ENCODE measurements around the gene DCAF15. TPM values are rescaled to one million over a fixed set of nuclear protein-coding genes. Genes with fewer than 3 reads are reported as not detected.

The DCAF15 gene
- total RNA-seq, 1 experiment from 2014 or later: 43.0 TPM

GRCh38 chr19:13913352-13913751, 39.0 kb upstream of the DCAF15 start:
- no peaks in the 10 kb centered on the region for H3K9me3 Mint-ChIP-seq (ENCODE audit: unreplicated experiment)
- no peaks in the 10 kb centered on the region for H3K4me1 Mint-ChIP-seq (ENCODE audit: low read depth, unreplicated experiment)
- H3K9me3 ChIP-seq: no peaks in the 10 kb centered on the region
- ChIA-PET POLR2A (no interaction called here), CTCF (no interaction called here)
- no peaks in the 10 kb centered on the region for H3K27me3 ChIP-seq (replicated peaks; ENCODE audit: control insufficient read depth, insufficient read depth, low read length)
- no peak overlapping the region for H3K4me3 ChIP-seq (ENCODE audit: low read depth, low read length)
- H3K36me3 Mint-ChIP-seq (ENCODE audit: insufficient read depth, unreplicated experiment): peaks cover 38% of the 10 kb centered on the region
- DNase-seq: no peak
- H3K27ac Mint-ChIP-seq (ENCODE audit: unreplicated experiment): no peak overlapping the region
- H3K4me3 Mint-ChIP-seq (ENCODE audit: unreplicated experiment): no peak overlapping the region
- TF ChIP-seq, protein P1, sequence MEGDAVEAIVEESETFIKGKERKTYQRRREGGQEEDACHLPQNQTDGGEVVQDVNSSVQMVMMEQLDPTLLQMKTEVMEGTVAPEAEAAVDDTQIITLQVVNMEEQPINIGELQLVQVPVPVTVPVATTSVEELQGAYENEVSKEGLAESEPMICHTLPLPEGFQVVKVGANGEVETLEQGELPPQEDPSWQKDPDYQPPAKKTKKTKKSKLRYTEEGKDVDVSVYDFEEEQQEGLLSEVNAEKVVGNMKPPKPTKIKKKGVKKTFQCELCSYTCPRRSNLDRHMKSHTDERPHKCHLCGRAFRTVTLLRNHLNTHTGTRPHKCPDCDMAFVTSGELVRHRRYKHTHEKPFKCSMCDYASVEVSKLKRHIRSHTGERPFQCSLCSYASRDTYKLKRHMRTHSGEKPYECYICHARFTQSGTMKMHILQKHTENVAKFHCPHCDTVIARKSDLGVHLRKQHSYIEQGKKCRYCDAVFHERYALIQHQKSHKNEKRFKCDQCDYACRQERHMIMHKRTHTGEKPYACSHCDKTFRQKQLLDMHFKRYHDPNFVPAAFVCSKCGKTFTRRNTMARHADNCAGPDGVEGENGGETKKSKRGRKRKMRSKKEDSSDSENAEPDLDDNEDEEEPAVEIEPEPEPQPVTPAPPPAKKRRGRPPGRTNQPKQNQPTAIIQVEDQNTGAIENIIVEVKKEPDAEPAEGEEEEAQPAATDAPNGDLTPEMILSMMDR (IDR thresholded peaks at IDR 0.05; ENCODE audit: insufficient read depth in 1 of 2, low read depth in 1 of 2, low read length in 1 of 2, severe bottlenecking in 1 of 2, unreplicated experiment in 1 of 2): no peak
- 0 out of 2 replicates have a peak, but pooled peaks cover 1% of the 10 kb centered on the region for H3K36me3 ChIP-seq (ENCODE audit: control insufficient read depth, insufficient read depth, low read length)
- no TSS peak for BruUV-seq (replicated peaks)
- no peaks in the 10 kb centered on the region for H3K4me1 ChIP-seq
- H3K27me3 Mint-ChIP-seq (ENCODE audit: insufficient read depth, unreplicated experiment): no peaks in the 10 kb centered on the region
- intact Hi-C loops (cut with micrococcal nuclease; ENCODE audit: unreplicated experiment): no loop called here

DNA sequence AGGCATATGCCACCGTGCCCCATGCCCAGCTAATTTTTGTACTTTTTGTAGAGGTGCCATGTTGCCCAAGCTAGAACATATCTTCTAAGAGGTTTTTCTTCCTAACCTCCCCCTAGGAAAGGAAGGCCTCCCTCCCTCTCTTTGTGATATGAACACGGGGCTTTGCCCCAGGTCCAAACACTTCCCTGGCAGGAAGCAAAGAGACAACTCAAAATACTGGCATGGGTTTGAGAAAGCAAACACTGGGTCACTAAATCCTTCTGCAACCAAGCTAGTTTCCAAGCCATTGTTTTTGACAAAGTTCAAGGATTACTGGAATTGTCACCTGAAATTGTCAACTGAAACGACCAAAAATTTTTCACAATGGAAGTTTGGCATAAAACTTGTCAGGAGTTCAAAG, 37.5 kb upstream of the DCAF15 start:
- H3K36me3 Mint-ChIP-seq (ENCODE audit: insufficient read depth, unreplicated experiment): peaks cover 43% of the 10 kb centered on the region
- Histone ChIP-seq H3K4me1 (no peaks in the 10 kb centered on the region), H3K36me3 (ENCODE audit: control insufficient read depth, insufficient read depth, low read length) (no peaks in the 10 kb centered on the region), H3K9me3 (no peaks in the 10 kb centered on the region), H3K27me3 (replicated peaks; ENCODE audit: control insufficient read depth, insufficient read depth, low read length) (no peaks in the 10 kb centered on the region), H3K4me3 (ENCODE audit: low read depth, low read length) (no peak overlapping the region)
- ChIA-PET CTCF (no interaction called here), POLR2A (interaction anchor here (0.6 kb wide), 1 partner anchor 162 kb away, joined by 3 read pairs; no protein-coding TSS in a partner anchor)
- intact Hi-C loops (cut with micrococcal nuclease; ENCODE audit: unreplicated experiment): no loop called here
- no peaks in the 10 kb centered on the region for H3K9me3 Mint-ChIP-seq (ENCODE audit: unreplicated experiment)
- H3K27ac Mint-ChIP-seq (ENCODE audit: unreplicated experiment): no peak overlapping the region
- no peaks in the 10 kb centered on the region for H3K4me1 Mint-ChIP-seq (ENCODE audit: low read depth, unreplicated experiment)
- BruUV-seq (replicated peaks): no TSS peak
- no peak for DNase-seq
- TF ChIP-seq, protein P1 (IDR thresholded peaks at IDR 0.05; ENCODE audit: insufficient read depth in 1 of 2, low read depth in 1 of 2, low read length in 1 of 2, severe bottlenecking in 1 of 2, unreplicated experiment in 1 of 2): no peak
- no peak overlapping the region for H3K4me3 Mint-ChIP-seq (ENCODE audit: unreplicated experiment)
- no peaks in the 10 kb centered on the region for H3K27me3 Mint-ChIP-seq (ENCODE audit: insufficient read depth, unreplicated experiment)

DNA sequence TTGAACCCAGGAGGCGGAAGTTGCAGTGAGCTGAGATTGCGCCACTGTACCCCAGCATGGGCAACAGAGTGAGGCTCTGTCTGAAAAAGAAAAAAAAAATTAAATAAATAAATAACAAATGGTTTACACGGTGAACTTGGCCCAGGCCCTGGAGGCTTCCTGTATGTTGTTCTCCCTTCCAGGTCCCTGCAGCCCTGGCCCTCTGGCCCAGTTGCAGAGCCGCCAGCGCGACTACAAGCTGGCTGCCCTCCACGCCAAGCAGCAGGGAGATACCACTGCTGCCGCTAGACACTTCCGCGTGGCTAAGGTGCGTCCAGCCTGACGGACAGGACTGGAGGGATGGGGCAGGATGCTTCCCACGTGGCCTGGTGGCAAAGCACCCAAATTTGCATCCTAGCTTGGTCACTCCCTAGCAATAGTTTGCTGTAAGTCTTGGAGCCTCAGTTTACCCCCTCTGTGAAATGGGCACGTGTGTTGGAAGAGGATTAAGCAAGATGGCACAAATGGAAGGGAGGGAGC, 34.4 kb upstream of the DCAF15 start:
- H3K36me3 Mint-ChIP-seq (ENCODE audit: insufficient read depth, unreplicated experiment): peaks cover 67% of the 10 kb centered on the region
- no peaks in the 10 kb centered on the region for H3K9me3 Mint-ChIP-seq (ENCODE audit: unreplicated experiment)
- POLR2A ChIA-PET: no interaction called here
- intact Hi-C loops (cut with micrococcal nuclease; ENCODE audit: unreplicated experiment): no loop called here
- Histone ChIP-seq H3K4me1 (no peaks in the 10 kb centered on the region), H3K36me3 (ENCODE audit: control insufficient read depth, insufficient read depth, low read length) (peaks cover 6% of the 10 kb centered on the region), H3K27me3 (replicated peaks; ENCODE audit: control insufficient read depth, insufficient read depth, low read length) (no peaks in the 10 kb centered on the region), H3K4me3 (ENCODE audit: low read depth, low read length) (no peak overlapping the region), H3K9me3 (peaks cover 4% of the 10 kb centered on the region; the same call in 1 of the 2 replicates)
- BruUV-seq (replicated peaks): no TSS peak
- H3K27ac Mint-ChIP-seq (ENCODE audit: unreplicated experiment): no peak overlapping the region
- CTCF ChIA-PET: no interaction called here
- no peak for DNase-seq
- TF ChIP-seq, protein P1 (IDR thresholded peaks at IDR 0.05; ENCODE audit: insufficient read depth in 1 of 2, low read depth in 1 of 2, low read length in 1 of 2, severe bottlenecking in 1 of 2, unreplicated experiment in 1 of 2): no peak
- no peaks in the 10 kb centered on the region for H3K27me3 Mint-ChIP-seq (ENCODE audit: insufficient read depth, unreplicated experiment)
- no peak overlapping the region for H3K4me3 Mint-ChIP-seq (ENCODE audit: unreplicated experiment)
- no peaks in the 10 kb centered on the region for H3K4me1 Mint-ChIP-seq (ENCODE audit: low read depth, unreplicated experiment)

Measured in Caco-2 (cell line).